H1 (cell line): ENCODE results near the gene UGGT1. TPM values are rescaled to one million over a fixed set of nuclear protein-coding genes. Genes with fewer than 3 reads are reported as not detected.

Experiments
- CTCF ChIA-PET: fragments of 300-600 bp; sonication (Branson Sonifier 250); formaldehyde crosslinking; loops from one replicate; lab custom pipeline; 2021; ENCODE audit not compliant: partially characterized antibody; lab: Charles Lee
- POLR2A ChIA-PET: fragments of 300-600 bp; sonication (Branson Sonifier 250); formaldehyde crosslinking; loops from one replicate; lab custom pipeline; 2021; ENCODE audit warnings: inconsistent platforms; ENCODE audit not compliant: partially characterized antibody; lab: Charles Lee
- DNase-seq, 2 experiments: peaks; one replicate each; pipeline versions ENCODE4 v3.0.0 to v3.0.0-alpha.2; 2010 to 2022; ENCODE audit warnings: low spot score in 2 of 2, low read depth in 1 of 2, mixed read lengths in 1 of 2
- FAIRE-seq: peaks from 2 replicates; lab custom pipeline; 2011; peaks lifted over from hg19 to GRCh38; lab: Jason Lieb, UNC
- H2AFZ ChIP-seq: 2 replicates; pipeline ENCODE4 v1.8.1; 2012; ENCODE audit warnings: low read length, inconsistent platforms
- H2AK5ac ChIP-seq: 2 replicates; pipeline ENCODE4 v1.6.1; 2013; ENCODE audit warnings: low read depth, low read length
- H2BK120ac ChIP-seq: replicated peaks from 2 replicates; pipeline ENCODE3; 2013; ENCODE audit warnings: low read depth, low read length, inconsistent platforms
- H2BK12ac ChIP-seq: 2 replicates; pipeline ENCODE4 v1.6.1; 2013; ENCODE audit warnings: low read depth, low read length
- H2BK15ac ChIP-seq: 2 replicates; pipeline ENCODE4 v1.6.1; 2013; ENCODE audit warnings: low read length
- H2BK20ac ChIP-seq: 2 replicates; pipeline ENCODE4 v1.6.1; 2013; ENCODE audit warnings: low read length
- H2BK5ac ChIP-seq: 2 replicates; pipeline ENCODE4 v1.6.1; 2013; ENCODE audit warnings: low read depth, low read length
- H3K14ac ChIP-seq: 2 replicates; pipeline ENCODE4 v1.6.1; 2013; ENCODE audit warnings: inconsistent platforms; ENCODE audit not compliant: insufficient read length
- H3K18ac ChIP-seq: 2 replicates; pipeline ENCODE4 v1.6.1; 2013; ENCODE audit warnings: low read length; ENCODE audit errors: extremely low read depth
- H3K23ac ChIP-seq: 2 replicates; pipeline ENCODE4 v1.6.1; 2013; ENCODE audit warnings: inconsistent platforms; ENCODE audit not compliant: insufficient read length
- H3K23me2 ChIP-seq: 2 replicates; pipeline ENCODE4 v1.6.1; 2013; ENCODE audit warnings: low read depth, low read length
- H3K27ac ChIP-seq: 2 replicates; pipeline ENCODE4 v1.6.1; 2011; ENCODE audit warnings: low read depth, low read length, inconsistent platforms
- H3K27me3 ChIP-seq, 4 experiments: replicated peaks in 1 of 4; 1 replicate in 1 of 4; 2 replicates in 3 of 4; pipeline versions ENCODE4 v1.6.1 to v1.8.1; 2011 to 2013; ENCODE audit warnings: low read length in 3 of 4, mild to moderate bottlenecking in 3 of 4, inconsistent platforms in 2 of 4, mixed read lengths in 2 of 4, moderate library complexity in 1 of 4; ENCODE audit not compliant: control insufficient read depth in 3 of 4, insufficient read depth in 3 of 4; ENCODE audit errors: extremely low read depth in 1 of 4
- H3K36me3 ChIP-seq, 4 experiments: 2 replicates each; pipeline versions ENCODE4 v1.6.1 to v1.8.1; 2011 to 2013; ENCODE audit warnings: mild to moderate bottlenecking in 4 of 4, low read length in 3 of 4, moderate library complexity in 2 of 4, control low read depth in 1 of 4, inconsistent platforms in 1 of 4; ENCODE audit not compliant: insufficient read depth in 4 of 4, control insufficient read depth in 2 of 4
- H3K4ac ChIP-seq: replicated peaks from 2 replicates; pipeline ENCODE3; 2013; ENCODE audit warnings: low read length, low read depth, mixed read lengths, inconsistent platforms; ENCODE audit not compliant: insufficient read length
- H3K4me1 ChIP-seq, 4 experiments: replicated peaks in 1 of 4; 1 replicate in 1 of 4; 2 replicates in 3 of 4; pipeline versions ENCODE4 v1.6.1 to v1.8.1; 2011 to 2013; ENCODE audit warnings: low read length in 3 of 4, inconsistent platforms in 2 of 4, mixed read lengths in 1 of 4; ENCODE audit not compliant: insufficient read depth in 4 of 4, control insufficient read depth in 3 of 4
- H3K4me2 ChIP-seq, 2 experiments: 2 replicates each; pipeline versions ENCODE4 v1.6.1 to v1.8.1; 2011 to 2013; ENCODE audit warnings: low read depth in 2 of 2, low read length in 2 of 2, control low read depth in 1 of 2, inconsistent platforms in 1 of 2, mild to moderate bottlenecking in 1 of 2; ENCODE audit not compliant: insufficient read depth in 1 of 2
- H3K4me3 ChIP-seq, 4 experiments: fragments of 200-600, 300-600 bp in 1 of 4; sonication (generic), shearing (Covaris generic), sonication (Bioruptor Twin) in 1 of 4; 2 replicates each; pipeline versions ENCODE4 v1.5.1 to v1.8.1; 2011 to 2016; ENCODE audit warnings: low read length in 4 of 4, low read depth in 3 of 4, control low read depth in 2 of 4, inconsistent platforms in 2 of 4, mild to moderate bottlenecking in 2 of 4, mixed read lengths in 1 of 4, moderate library complexity in 1 of 4; ENCODE audit not compliant: insufficient read depth in 2 of 4; ENCODE audit errors: extremely low read depth in 1 of 4
- H3K56ac ChIP-seq: replicated peaks from 2 replicates; pipeline ENCODE3; 2013; ENCODE audit warnings: low read depth, mild to moderate bottlenecking, mixed read lengths, low read length, inconsistent platforms; ENCODE audit not compliant: insufficient read length
- H3K79me1 ChIP-seq: 2 replicates; pipeline ENCODE4 v1.6.1; 2013; ENCODE audit warnings: low read depth, low read length, control low read depth
- H3K79me2 ChIP-seq, 2 experiments: 2 replicates each; pipeline versions ENCODE4 v1.6.1 to v1.8.1; 2012 to 2013; ENCODE audit warnings: low read length in 2 of 2, mild to moderate bottlenecking in 2 of 2, inconsistent platforms in 1 of 2; ENCODE audit not compliant: insufficient read depth in 2 of 2, control insufficient read depth in 1 of 2
- H3K9ac ChIP-seq, 4 experiments: replicated peaks in 1 of 4; 1 replicate in 1 of 4; 2 replicates in 3 of 4; pipeline versions ENCODE4 v1.6.1 to v1.8.1; 2011 to 2013; ENCODE audit warnings: low read depth in 3 of 4, low read length in 3 of 4, control low read depth in 2 of 4, mild to moderate bottlenecking in 2 of 4, moderate library complexity in 2 of 4, inconsistent platforms in 1 of 4; ENCODE audit errors: extremely low read depth in 1 of 4
- H3K9me3 ChIP-seq, 2 experiments: 2 replicates each; pipeline versions ENCODE4 v1.6.1 to v1.8.1; 2012 to 2013; ENCODE audit warnings: mild to moderate bottlenecking in 2 of 2, moderate library complexity in 2 of 2, control low read depth in 1 of 2, inconsistent platforms in 1 of 2, low read depth in 1 of 2, low read length in 1 of 2, mixed read lengths in 1 of 2; ENCODE audit not compliant: insufficient read depth in 2 of 2
- H4K20me1 ChIP-seq, 2 experiments: replicated peaks in 1 of 2; 2 replicates each; pipeline versions ENCODE3 to v1.8.1; 2011 to 2013; ENCODE audit warnings: inconsistent platforms in 2 of 2, low read length in 2 of 2, mild to moderate bottlenecking in 1 of 2; ENCODE audit not compliant: insufficient read depth in 2 of 2, control insufficient read depth in 1 of 2
- H4K5ac ChIP-seq: 2 replicates; pipeline ENCODE4 v1.6.1; 2013; ENCODE audit warnings: low read length, low read depth, mixed read lengths, inconsistent platforms; ENCODE audit not compliant: insufficient read length
- H4K8ac ChIP-seq: 2 replicates; pipeline ENCODE4 v1.8.0; 2013; ENCODE audit warnings: mild to moderate bottlenecking, moderate library complexity, low read length, inconsistent platforms; ENCODE audit not compliant: insufficient read depth; ENCODE audit errors: extremely low read depth
- H4K91ac ChIP-seq: replicated peaks from 2 replicates; pipeline ENCODE3; 2013; ENCODE audit warnings: low read length, mixed read lengths, inconsistent platforms; ENCODE audit not compliant: insufficient read length
- BACH1 ChIP-seq: IDR thresholded peaks from 2 replicates; pipeline ENCODE4 v1.6.1; 2012; ENCODE audit warnings: low read length, improper control_type of control experiment
- KDM5A ChIP-seq: fragments of 200-600 bp; IDR thresholded peaks from 2 replicates; pipeline ENCODE4 v1.7.1; 2012; ENCODE audit warnings: mild to moderate bottlenecking, low read length, inconsistent platforms, mixed read lengths
- TEAD4 ChIP-seq: IDR thresholded peaks from 2 replicates; pipeline ENCODE4 v1.6.1; 2012; ENCODE audit warnings: low read depth, low read length, inconsistent platforms, mixed read lengths
- WGBS, 2 experiments: shearing (Covaris generic) in 1 of 2; methylation state at CpG; one replicate each; pipeline versions ENCODE4 v1.1.6 to v1.1.7; 2013 to 2015; ENCODE audit warnings: low lambda C conversion rate in 2 of 2, mixed read lengths in 2 of 2, inconsistent platforms in 1 of 2, low coverage in 1 of 2, missing lambda C conversion rate in 1 of 2; ENCODE audit not compliant: insufficient replicate concordance in 2 of 2, insufficient coverage in 1 of 2, insufficient read length in 1 of 2; ENCODE audit errors: extremely low coverage in 1 of 2, missing lambda C conversion rate in 1 of 2; 5-methylcytosine and 5-hydroxymethylcytosine counted together
- polyA plus RNA-seq, 7 experiments: library from polyadenylated mRNA; depleted of rRNA in 3 of 7; stranded (reverse) in 5 of 7; unstranded in 2 of 7; fragments of >200 nt in 5 of 7; fragments of 200-250 nt in 2 of 7; gene quantifications; 1 replicate in 5 of 7; 2 replicates in 1 of 7; 4 replicates in 1 of 7; pipeline versions ENCODE4 v1.2.1 to v1.2.3, GENCODE V29; 2011 to 2013; ENCODE audit warnings: missing spikeins in 2 of 7, mixed read lengths in 2 of 7
- total RNA-seq: library from RNA; stranded (reverse); fragmentation: NEBNext Ultra II Directional; extraction: Animal tissue kit (Norgen Biotek cat#: 25700); gene quantifications from 2 replicates; pipeline ENCODE4 v1.2.1, GENCODE V29; 2021

UGGT1 gene
- total and polyA plus RNA-seq, 2 of the 8 experiments (the other 6 are each of a cell fraction or from before 2014, with no cell fraction given) = 14.9 to 57.3 TPM

DNA sequence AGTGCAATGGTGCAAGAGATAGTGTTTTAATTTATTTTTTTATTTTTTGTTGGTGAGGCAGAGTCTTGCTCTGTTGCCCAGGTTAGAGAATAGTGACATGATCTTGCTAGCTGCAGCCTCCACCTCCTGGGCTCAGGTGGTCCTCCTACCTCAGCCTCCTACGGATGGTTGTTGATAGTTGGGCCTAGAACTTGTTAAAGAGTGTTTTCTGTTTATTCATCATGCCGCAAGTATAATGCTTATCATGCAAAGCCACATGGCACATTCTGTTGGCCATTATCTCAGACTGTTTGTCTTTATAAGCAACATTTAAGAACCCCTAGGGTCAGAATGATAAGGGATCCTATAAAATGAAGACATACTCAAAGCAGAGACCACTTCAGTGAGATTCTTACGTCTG is 1.7 kb downstream of the UGGT1 start:
- Histone ChIP-seq H3K79me1 (peaks cover 5% of the 10 kb centered on the region; the same call in 1 of the 2 replicates), H2BK12ac (no peak overlapping the region), H3K9me3 (no peaks in the 10 kb centered on the region), H3K56ac (no peak overlapping the region), H4K5ac (no peak overlapping the region), H3K9ac (no peak overlapping the region), H3K4me3 (no peak overlapping the region), H2BK120ac (no peak overlapping the region), H3K79me2 (peaks cover 12 to 56% of the 10 kb centered on the region in 2 experiments), H2BK20ac (no peak overlapping the region), H4K91ac (no peak overlapping the region), H2BK5ac (no peak overlapping the region), H2AFZ (no peak overlapping the region), H3K23me2 (0 out of 2 replicates have a peak, but pooled peaks cover 3% of the 10 kb centered on the region), H2AK5ac (no peak overlapping the region), H3K36me3 (peaks cover 0 to 3% (median 0%) of the 10 kb centered on the region in 4 experiments; a peak in 2 of 8 replicates), H3K27me3 (no peaks in the 10 kb centered on the region), H3K4ac (no peak overlapping the region), H3K27ac (no peak overlapping the region), H3K18ac (no peak overlapping the region), H4K20me1 (peaks cover 3 to 4% of the 10 kb centered on the region in 2 experiments), H2BK15ac (no peak overlapping the region), H3K23ac (no peak overlapping the region), H4K8ac (no peak overlapping the region), H3K14ac (no peak overlapping the region), H3K4me1 (no peaks in the 10 kb centered on the region), H3K4me2 (peak overlapping the region; percentile 87 to 90; a peak in 1 of 4 replicates)
- WGBS, 2 experiments = 58% methylated on average over 3 of the region's 3 CpGs; no CpG with 5 or more reads in 1 of the 2 experiments
- no peak for DNase-seq
- ChIA-PET CTCF (interaction anchor here (0.8 to 1.7 kb wide), 4 partner anchors 28 to 54 kb away, joined by 3 to 5 read pairs (median 4); no protein-coding TSS in a partner anchor), POLR2A (interaction anchor here (1.4 kb wide), 1 partner anchor 8 kb away, joined by 4 read pairs; no protein-coding TSS in a partner anchor)
- TF ChIP-seq BACH1 (no peak), KDM5A (no peak), TEAD4 (no peak)
- FAIRE-seq = no peak
